ENCODE measurements around the gene FERMT2.
A peak's percentile ranks its signal among the peaks of the same experiment; 100 is the strongest.

Gene FERMT2, protein sequence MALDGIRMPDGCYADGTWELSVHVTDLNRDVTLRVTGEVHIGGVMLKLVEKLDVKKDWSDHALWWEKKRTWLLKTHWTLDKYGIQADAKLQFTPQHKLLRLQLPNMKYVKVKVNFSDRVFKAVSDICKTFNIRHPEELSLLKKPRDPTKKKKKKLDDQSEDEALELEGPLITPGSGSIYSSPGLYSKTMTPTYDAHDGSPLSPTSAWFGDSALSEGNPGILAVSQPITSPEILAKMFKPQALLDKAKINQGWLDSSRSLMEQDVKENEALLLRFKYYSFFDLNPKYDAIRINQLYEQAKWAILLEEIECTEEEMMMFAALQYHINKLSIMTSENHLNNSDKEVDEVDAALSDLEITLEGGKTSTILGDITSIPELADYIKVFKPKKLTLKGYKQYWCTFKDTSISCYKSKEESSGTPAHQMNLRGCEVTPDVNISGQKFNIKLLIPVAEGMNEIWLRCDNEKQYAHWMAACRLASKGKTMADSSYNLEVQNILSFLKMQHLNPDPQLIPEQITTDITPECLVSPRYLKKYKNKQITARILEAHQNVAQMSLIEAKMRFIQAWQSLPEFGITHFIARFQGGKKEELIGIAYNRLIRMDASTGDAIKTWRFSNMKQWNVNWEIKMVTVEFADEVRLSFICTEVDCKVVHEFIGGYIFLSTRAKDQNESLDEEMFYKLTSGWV

DNA sequence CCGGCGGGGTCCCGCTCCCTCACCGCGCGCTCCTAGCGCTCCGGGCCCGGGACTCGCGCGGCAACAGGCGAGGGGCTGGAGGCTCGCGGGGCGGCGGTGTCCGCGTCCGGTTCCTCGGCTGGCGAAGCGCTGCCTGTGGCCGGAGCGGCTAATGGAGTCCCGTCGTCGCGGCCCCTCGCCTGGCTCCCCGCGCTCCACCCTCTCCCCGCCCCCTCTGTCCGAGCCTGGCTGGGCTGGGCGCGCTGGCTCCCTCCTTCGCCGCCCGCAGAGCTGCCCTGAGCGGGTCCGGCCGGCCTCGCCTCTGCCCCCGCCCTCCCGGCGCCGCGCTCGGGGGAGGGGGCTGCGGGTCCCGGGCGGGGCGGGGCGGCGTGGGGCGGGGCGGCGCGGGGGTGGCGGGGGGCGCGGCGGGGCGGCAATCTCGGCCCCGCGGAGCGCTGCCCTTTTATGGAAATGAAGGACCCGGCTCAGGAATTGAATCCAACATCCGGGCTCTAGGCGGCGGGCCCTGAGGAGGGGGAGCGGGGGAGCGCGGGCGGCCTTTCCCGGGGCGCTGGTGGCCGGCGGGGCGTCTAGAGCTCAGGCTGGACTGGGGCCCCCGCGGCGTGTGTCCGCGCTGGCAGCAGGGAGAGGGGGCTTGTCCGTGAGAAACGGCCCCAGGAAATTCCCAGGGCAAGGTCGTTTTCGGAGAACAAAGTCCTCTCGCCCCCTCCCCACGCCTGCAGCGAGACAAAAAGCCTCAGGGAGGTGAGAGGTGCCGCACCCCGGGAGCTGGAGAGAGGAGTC, at the start of gene FERMT2:
Gene FERMT2, minus strand, starts transcription at position 153 of the 783 bp plus-strand sequence. CDS start 482 bp downstream, outside the sequence.
- peak in 1 of 2 experiments; percentile 9 for DNase-seq (ENCODE audit: low read depth in 2 of 2)

DNA sequence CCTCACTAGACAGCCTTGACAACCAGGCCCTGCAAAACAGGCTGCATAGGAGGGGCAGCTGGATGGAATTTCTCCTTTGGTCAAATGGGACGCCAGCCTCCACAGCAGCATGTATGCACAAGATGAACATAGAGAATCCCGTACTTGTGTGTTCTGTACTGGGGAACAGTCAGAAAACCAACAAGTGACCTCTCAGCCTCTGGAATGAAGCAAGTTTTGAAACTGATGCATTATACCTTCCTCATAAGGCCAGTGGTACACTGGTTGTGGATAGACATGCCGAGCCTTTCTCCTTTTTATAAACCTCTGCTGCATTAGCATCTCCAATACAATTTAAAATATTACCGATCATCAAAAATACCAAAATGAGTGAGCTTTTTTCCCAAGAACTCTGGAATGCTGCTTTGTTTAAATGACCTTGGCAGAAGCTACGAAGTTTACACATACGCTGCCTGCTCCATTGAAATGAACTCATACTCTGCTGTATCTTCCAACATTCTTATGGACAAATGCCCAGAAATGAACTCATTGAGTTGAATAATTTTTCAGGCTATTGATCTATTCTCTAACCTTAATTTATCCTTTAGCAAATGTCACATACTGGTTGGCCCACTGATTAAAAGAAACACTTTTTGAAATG, 47.6 kb upstream of the FERMT2 start:
- DNase-seq (ENCODE audit: low read depth in 2 of 2): no peak

- DNase-seq (ENCODE audit: low read depth in 2 of 2): no peak
Measured at GRCh38 chr14:52996493-52996892, 45.6 kb upstream of the FERMT2 start.

- no peak for DNase-seq (ENCODE audit: low read depth in 2 of 2)
Measured at GRCh38 chr14:52995998-52996397, 45.1 kb upstream of the FERMT2 start.

- DNase-seq (ENCODE audit: low read depth in 2 of 2): no peak
Measured at GRCh38 chr14:52992236-52992870, 41.5 kb upstream of the FERMT2 start.

DNA sequence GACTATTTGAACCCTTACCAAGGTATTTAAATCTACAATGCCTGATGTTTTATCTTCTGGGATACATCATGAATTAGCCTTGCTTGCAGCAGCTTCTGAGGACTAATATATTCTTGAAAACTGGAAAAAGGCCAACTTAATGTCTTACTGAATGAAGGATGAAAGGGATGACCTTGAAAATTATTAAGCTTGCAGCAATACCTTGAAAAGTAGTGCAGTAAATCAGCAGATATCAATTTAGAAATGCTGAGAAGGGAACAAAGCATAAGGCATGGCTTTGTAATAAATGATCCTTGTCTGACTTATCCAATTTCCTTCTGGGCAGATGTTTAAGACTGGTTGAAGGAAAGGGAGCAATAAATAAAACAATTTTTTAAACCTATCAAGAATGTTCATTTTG, 37.3 kb upstream of the FERMT2 start:
- no peak for DNase-seq (ENCODE audit: low read depth in 2 of 2)

DNA sequence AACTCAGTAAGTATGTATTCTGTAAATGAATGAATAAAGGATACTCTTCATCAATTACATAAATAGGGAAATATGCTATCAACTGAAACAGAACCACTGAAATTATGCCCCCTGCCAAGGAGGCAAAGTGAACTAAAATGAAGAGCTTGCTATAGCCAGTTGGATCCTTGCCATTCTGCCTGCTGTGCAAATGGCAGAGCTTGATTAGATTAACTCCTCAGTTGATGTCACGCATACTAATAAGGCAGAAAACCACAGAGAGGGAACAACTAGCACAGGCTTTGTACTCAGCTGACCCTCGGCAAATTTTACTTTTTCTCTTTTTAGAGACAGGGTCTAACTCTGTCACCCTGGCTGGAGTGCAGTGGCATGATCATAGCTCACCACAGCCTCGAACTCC, 36.7 kb upstream of the FERMT2 start:
- DNase-seq (ENCODE audit: low read depth in 2 of 2): no peak

DNA sequence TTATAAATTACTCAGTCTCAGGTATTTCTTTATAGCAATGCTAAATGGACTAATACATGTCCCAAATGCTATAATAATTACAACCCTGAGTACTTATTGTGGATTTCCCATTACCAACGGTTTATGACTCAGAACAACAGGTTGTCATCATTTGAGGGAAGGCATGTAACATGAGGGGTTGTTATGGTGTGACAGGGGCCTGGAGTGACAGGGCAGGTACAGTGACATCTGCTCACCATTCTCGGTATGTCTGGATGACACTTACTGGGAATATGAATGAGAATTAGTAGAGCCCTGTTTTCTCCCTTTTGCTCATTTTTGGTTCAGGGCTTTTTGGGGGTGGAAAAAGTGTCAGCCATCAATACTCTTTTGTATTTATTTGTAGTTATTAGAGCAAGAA, 36.2 kb upstream of the FERMT2 start:
- no peak for DNase-seq (ENCODE audit: low read depth in 2 of 2)

DNA sequence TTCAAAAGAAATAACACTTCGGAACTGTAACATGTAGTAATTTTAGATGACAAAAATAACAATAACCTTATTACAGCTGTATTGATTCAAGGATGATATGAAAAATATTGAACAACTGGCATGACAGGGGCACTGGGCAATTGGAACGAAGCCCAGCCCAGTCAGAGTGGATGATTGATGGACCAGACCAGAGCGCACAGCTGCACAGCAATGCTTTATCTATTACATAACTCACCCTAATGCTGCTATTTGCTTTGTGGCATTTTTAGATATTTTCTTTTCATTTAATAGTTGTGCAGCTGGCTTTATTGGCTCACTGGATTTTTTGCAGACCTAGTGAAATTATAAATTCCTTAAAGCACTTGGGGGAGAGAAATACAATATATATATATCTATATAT, 26.9 kb upstream of the FERMT2 start:
- no peak for DNase-seq (ENCODE audit: low read depth in 2 of 2)

DNA sequence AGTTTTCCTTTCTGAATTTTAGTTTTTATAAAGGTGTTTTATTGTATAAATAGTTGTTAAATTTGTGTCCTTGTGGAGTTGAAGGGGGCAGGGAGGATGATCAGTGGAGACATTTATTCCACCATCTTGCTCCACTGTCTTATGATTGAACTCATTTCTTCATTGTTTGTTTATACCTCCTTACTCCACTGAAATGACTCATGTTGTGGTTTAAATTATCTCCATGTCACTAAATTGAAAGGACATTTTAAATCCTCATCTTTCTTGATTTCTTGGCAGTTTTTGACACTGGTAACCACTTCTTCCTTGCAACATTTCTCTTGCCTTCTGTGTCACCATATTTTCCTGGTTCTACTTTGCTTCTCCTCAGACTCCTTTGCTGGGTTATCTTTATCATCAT, 23.6 kb upstream of the FERMT2 start:
- DNase-seq (ENCODE audit: low read depth in 2 of 2): no peak

DNA sequence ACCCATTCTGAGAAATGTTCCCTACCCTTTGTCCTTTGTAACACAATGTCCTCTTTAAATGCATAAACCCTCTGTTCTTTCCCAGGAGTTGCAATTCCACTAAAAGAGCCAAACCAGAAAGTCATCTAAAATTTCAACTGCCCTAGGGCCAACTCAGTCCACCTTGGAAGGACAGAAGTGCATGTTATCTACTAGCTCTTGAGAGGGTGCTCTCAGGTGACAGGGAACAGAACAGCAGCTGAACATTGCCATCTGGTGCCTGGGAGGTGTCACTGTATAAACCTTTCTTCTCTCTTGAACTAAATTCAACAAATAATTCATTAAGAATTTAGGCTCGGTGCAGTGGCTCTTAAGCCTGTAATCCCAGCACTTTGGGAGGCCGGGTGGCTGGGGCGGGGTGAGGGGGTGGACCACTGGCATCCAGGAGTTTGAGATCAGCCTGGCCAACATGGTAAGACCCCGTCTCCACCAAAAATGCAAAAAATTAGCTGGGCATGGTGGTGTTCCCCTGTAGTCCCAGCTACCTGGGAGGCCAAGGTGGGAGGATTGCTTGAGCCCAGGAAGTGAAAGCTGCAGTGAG, 10.3 kb upstream of the FERMT2 start:
- peak in 1 of 2 experiments; percentile 15 for DNase-seq (ENCODE audit: low read depth in 2 of 2)

GRCh38 chr14:52960627-52961026, 9.8 kb upstream of the FERMT2 start:
- no peak for DNase-seq (ENCODE audit: low read depth in 2 of 2)

- no peak for DNase-seq (ENCODE audit: low read depth in 2 of 2)
Measured at GRCh38 chr14:52954346-52955214, 3.7 kb upstream of the FERMT2 start.

- no peak for DNase-seq (ENCODE audit: low read depth in 2 of 2)
Measured at GRCh38 chr14:52951681-52952554, 1.1 kb upstream of the FERMT2 start.

- peak in 1 of 2 experiments; percentile 11 for DNase-seq (ENCODE audit: low read depth in 2 of 2)
Measured at GRCh38 chr14:52950410-52950897, 396 bp downstream of the FERMT2 start.

DNA sequence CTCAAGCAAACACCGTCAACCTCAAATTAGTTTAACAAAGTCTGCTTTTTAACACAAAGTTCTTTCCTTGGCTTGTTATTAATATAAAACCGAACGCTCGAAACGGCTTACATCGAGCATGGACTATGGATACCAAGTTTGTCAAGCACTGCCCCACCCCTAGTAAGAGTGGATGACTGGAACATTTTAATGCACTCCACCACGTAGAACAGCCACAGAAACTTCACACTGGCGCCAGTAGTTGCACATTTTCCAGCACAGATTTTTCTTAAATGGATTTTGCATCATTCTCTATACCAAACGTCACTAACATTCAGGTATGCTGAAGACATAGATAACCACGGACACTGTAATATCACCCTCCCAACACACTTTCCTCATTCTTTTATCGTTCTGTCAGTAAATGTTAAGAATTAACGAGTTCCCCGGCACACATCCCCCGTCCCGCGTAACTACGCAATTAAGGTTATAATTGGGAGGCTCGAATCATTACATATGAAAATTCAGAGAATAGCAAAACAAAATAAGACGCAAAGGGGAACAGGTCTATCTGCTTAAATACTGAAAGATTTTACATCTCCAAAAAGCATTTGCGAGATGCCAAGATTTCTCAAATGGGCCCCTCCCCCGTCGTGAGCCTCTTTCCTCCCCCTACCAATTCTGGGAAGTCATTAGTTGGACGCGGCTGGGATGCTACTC, 990 bp downstream of the FERMT2 start:
- DNase-seq (ENCODE audit: low read depth in 2 of 2): no peak

- no peak for DNase-seq (ENCODE audit: low read depth in 2 of 2)
Measured at GRCh38 chr14:52949249-52949648, 1.6 kb downstream of the FERMT2 start.

DNA sequence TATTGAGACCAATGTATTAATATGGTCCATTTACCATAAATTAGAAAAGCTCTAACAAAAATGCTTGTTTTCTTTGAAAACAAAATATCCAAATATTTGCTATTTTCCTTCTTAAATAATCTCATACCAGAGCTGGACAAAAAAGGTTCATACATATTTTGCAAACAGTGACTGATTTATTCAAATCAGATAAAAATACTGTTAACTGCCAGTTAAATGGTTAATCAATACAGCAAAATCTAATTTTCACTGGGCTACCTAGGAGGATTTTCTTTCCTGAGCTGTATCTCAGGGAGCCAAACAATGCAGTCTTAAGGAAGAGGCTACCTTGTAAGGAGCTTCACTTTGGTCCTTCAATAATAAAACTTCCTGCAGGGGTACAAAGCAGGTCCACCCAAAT, 2.0 kb downstream of the FERMT2 start:
- no peak for DNase-seq (ENCODE audit: low read depth in 2 of 2)
